NOMO-1 treated with dmso at 0.1 percent for 144 hours (cell line): ENCODE data around the gene HORMAD2.
"Not testable (repeated sequence)": the region's sequence is repeated elsewhere in the genome, so short reads cannot be mapped to it uniquely, and the experiment has no call there.

ENCODE experiments used
- DNase-seq: peaks from one replicate; lab custom pipeline; 2025; ENCODE audit not compliant: unreplicated experiment; lab: John Stamatoyannopoulos, UW

HORMAD2 gene

DNA sequence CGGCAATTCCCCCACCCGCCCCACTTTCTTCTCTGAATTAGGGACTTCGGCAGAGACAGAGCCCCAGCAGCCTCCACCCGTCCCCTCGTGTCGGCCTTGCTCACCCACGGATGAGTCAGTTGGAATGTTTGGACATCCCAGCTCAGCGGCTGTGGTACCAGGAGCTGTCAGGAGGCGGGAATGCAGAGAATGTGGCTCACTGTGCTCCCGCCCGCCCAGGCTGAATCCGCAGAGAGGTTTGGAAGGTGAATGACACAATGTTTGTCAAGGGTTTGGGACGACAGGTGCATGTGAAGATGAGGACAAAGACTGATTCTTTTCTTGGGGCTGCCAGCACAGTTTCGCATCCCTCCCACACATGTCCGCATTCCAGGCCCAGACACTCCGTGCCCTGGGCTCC is 126.7 kb downstream of the HORMAD2 start:
- DNase-seq, result no peak

- DNase-seq, result no peak
Observed at GRCh38 chr22:30208631-30209603, 128.7 kb downstream of the HORMAD2 start.

GRCh38 chr22:30209642-30210041 is 129.4 kb downstream of the HORMAD2 start:
- DNase-seq, result no peak

GRCh38 chr22:30210235-30210909 is 130.1 kb downstream of the HORMAD2 start:
- no peak for DNase-seq

GRCh38 chr22:30211124-30211820 is 131.0 kb downstream of the HORMAD2 start:
- DNase-seq, result no peak

GRCh38 chr22:30212363-30212995 is 132.2 kb downstream of the HORMAD2 start:
- DNase-seq, result peak; percentile 10

DNA sequence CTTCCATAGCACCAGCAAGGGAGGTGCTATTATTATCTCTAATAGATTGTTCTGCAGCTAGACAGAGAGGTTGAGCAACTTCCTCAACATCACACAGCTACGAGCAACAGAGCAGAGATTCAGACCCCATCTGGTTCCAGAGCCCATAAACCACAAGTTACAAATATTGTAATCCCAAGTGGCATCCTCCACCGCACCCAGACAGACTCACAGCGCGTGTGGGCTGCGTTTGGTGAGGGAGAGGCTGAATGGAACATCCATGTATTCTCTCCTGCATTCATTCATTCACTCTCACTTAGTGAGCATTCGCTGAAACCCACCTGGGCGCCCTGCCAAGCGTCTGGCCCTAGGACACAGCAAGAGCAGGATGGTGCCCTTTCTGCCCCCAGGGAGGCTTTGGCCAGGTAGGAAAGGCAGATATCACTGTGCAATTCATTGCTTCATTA is 132.8 kb downstream of the HORMAD2 start:
- no peak for DNase-seq

DNA sequence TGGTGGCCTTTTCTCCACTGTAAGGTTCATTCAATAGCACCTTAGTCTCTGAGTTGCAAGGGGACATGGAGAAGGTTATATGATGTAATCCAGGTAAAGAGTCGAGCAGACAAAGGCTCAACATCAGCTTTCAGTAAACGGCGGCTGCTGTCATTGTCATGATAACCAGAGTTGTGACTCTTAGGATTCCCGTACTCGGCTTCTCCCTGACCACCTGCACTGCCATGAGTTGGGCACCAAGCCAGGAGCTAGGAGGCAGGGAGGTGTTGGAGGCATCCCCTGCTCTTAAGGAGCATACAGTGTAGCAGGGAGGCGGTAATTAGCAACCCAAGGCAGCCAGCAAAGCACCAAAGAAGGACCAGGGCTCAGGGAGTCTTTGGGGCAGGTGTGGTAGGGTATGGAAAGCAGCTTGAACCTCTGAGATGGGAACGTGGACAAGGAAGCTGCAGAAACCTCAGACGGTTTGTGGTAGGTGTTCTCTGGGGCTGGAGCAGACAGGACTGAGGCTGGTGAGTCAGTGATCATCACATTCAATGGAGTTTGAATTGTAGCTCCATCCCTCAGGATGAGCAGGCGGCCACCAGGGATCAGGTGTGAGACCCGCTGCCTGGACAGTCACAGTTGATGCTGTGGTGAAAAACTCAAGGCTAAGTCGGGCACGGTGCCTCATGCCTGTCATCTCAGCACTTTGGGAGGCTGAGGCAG is 134.6 kb downstream of the HORMAD2 start:
- no peak for DNase-seq

GRCh38 chr22:30216272-30216671 is 136.0 kb downstream of the HORMAD2 start:
- not testable (repeated sequence) for DNase-seq

DNA sequence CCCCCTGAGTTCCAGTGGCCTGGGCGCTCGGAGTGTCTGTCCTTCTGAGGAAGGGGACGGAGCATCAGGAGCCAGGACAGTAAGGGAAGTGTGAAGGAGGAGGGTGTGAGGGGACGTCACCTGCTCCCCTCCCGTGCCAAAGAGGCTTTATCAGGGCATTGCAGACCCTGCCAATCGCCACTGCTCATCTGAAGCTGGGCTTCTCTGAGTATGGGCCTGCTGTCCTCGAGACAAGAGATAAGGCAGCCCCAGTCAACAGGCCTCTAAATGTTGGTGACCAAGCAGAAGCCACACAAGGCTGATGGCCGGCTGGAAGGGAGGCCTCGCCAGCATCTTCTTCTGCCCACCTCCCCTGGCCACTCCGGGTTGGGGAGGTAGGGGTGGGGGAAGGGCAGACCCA is 136.4 kb downstream of the HORMAD2 start:
- DNase-seq, result no peak

- no peak for DNase-seq
Observed at GRCh38 chr22:30217698-30218560, 137.7 kb downstream of the HORMAD2 start.

GRCh38 chr22:30219049-30219654 is 138.9 kb downstream of the HORMAD2 start:
- DNase-seq, result no peak

DNA sequence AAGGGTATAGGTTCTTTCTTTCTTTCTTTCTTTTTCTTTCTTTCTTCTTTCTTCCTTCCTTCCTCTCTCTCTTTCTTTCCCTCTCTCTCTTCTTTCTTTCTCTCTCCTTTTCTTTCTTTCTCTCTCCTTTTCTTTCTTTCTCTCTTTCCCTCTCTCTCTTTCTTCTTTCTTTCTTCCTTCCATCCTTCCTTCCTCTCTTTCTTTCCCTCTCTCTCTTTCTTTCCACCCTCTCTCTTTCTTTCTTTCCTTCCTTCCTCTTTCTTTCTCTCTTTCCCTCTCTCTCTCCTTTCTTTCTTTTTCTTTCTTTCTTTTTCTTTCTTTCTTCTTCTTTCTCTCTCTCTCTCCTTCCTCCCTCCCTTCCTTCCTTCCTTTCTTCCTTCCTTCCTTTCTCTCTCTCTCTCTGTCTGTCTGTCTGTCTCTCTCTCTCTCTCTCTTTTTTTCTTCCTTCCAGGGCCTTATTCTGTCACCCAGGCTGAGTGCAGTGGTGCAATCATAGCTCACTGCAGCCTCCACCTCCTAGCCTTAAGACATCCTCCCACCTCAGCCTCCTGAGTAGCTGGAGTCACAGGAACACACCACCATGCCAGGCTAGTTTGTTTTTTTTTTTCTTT is 139.5 kb downstream of the HORMAD2 start:
- DNase-seq, result no peak

DNA sequence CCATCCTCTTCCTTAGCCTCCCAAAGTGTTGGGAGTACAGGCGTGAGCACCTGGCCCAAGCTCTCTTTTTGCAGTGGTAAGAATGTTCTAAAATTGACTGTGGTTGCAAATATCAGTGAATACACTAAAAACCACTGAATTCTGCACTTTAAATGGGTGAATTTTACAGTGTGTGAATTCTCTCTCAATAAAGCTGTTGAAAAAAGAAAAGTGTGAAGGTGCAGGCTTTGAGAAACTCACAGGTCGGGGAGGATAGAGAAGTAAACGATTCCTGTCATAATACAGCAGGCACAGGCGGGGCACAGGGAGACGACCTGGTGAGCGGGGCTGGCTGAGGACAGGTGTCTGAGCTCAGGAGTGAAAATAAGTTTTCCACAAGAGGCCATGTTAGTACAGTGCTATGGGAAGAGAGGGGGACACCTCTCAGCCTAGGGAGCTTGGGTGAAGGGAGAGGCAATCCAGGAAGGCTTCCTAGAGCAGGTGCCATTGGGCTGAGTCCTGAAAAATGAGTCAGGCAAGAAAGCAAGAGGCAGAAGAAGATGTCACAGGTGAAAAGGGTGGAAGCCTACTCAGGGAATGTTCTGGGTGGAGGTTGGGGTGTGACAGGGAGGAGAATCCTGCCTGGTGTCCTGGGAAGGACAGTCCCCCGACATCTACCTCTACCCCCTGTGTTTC is 140.2 kb downstream of the HORMAD2 start:
- no peak for DNase-seq

- DNase-seq, result no peak
Observed at GRCh38 chr22:30221121-30221992, 141.1 kb downstream of the HORMAD2 start.

GRCh38 chr22:30222321-30222720 is 142.1 kb downstream of the HORMAD2 start:
- DNase-seq, result no peak

DNA sequence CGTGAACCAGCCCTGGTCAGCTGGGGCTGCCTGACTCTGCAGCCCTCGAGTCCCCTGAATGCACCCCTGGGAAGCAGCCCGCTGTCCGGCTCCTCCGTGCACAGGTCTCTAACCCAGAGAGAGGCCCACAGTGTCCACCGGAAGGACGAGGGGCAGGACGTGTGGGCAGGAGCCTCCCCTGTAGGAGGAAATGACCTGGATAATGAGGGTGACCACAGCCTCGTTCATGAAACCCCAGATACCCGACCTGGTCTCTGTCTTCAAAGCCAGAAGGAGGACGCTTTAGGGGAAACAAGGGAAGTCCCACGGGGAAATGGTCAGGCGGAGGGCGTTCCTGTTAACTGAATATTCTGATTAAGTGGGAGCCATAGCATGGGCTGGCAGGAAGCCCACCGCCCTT is 143.0 kb downstream of the HORMAD2 start:
- no peak for DNase-seq
